Measurements from ENCODE around the gene ITPK1. TPM values are rescaled to one million over a fixed set of nuclear protein-coding genes. Genes with fewer than 3 reads are reported as not detected.

ITPK1 gene
- total RNA-seq, 3 donors from 2014 or later, result 49.4 to 59.7 (median 59.1) TPM

- DNase-seq (no peak), ATAC-seq (no peak)
- Mint-ChIP-seq H3K27me3 (ENCODE audit: low read depth) (peaks cover 15% of the 10 kb centered on the region), H3K9me3 (peaks cover 14% of the 10 kb centered on the region), H3K4me3 (no peak overlapping the region), H3K36me3 (ENCODE audit: insufficient read depth) (no peaks in the 10 kb centered on the region), H3K4me1 (ENCODE audit: low read depth) (peaks cover 11% of the 10 kb centered on the region)
Observed at GRCh38 chr14:92888896-92889295, 226.8 kb downstream of the ITPK1 start.

- H3K27me3 Mint-ChIP-seq (ENCODE audit: low read depth), result peaks cover 12% of the 10 kb centered on the region
- ATAC-seq, result no peak
- no peaks in the 10 kb centered on the region for H3K36me3 Mint-ChIP-seq (ENCODE audit: insufficient read depth)
- no peak for DNase-seq
- no peaks in the 10 kb centered on the region for H3K9me3 Mint-ChIP-seq
- H3K4me1 Mint-ChIP-seq (ENCODE audit: low read depth), result peaks cover 7% of the 10 kb centered on the region
- H3K4me3 Mint-ChIP-seq, result no peak overlapping the region
Observed at GRCh38 chr14:92887157-92887556, 228.6 kb downstream of the ITPK1 start.

Other genes starting within 250 kb of the ITPK1 start
- gene CHGA, start 192.8 kb downstream of the ITPK1 start, total RNA-seq, result under 1 TPM in 1 of 3 donors, not detected in 2; 0.18 TPM
- 10 to 100 TPM; 15.9 to 19.3 (median 16.8) TPM for gene MOAP1, start 69.0 kb upstream of the ITPK1 start, total RNA-seq
- gene LYSET, start 69.4 kb upstream of the ITPK1 start, total RNA-seq, result 10 to 100 TPM; 20.0 to 21.0 (median 20.7) TPM
- 10 to 100 TPM; 16.0 to 17.7 (median 16.9) TPM for gene GON7, start 91.1 kb upstream of the ITPK1 start, total RNA-seq
- 10 to 100 TPM; 25.4 to 30.2 (median 27.0) TPM for gene UBR7, start 91.3 kb upstream of the ITPK1 start, total RNA-seq
- 10 to 100 TPM; 14.9 to 20.3 (median 17.8) TPM for gene BTBD7, start 217.1 kb upstream of the ITPK1 start, total RNA-seq
- gene COX8C, start 231.3 kb upstream of the ITPK1 start, total RNA-seq, result not detected

Data from activated T-cell treated with anti-CD3 and anti-CD28 coated beads, Interleukin-2, amount 50 U/mL, for 4 hours (primary cell).